ENCODE data around the gene ERF. TPM values are rescaled to one million over a fixed set of nuclear protein-coding genes. Genes with fewer than 3 reads are reported as not detected.

The ERF gene
- total RNA-seq, 1 experiment from 2014 or later = 35.1 TPM

DNA sequence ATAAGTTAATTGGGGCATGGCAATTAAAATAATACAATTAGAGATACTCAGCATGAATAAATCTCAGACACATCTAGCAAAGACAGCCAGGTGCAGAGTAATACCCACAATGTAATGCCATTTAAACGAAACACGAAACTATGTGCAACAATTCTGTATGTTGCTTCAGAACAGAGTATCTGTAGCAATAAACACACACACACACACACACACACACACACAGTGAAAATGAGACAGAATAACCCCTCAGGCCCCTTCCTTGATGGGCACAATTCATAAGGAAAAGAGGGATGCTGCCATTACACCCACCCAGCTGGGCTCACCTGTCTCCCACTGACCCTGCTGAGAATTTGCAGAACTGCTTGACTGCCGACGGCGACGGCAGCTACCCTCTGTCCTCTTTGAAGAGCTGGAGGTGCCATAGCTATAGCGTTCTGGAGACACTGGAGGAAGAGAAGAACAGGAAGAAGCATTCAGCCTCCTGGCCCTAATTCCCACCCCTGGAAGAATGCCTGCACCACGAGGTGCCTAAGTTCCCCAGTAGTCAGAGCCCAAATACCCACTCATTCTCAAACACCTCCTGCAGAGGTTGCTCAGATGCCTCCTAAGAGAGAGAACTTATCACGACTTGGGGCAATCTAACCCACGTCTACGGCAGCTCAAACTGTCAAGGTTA lies 40.0 kb downstream of the ERF start:
- BruUV-seq (replicated peaks) = no TSS peak
- H3K9me3 Mint-ChIP-seq (ENCODE audit: unreplicated experiment) = no peaks in the 10 kb centered on the region
- H3K4me1 Mint-ChIP-seq (ENCODE audit: insufficient read depth, unreplicated experiment) = peaks cover 25% of the 10 kb centered on the region
- no peak for DNase-seq (ENCODE audit: unreplicated experiment)
- CTCF ChIA-PET = interaction anchor here (0.5 to 2.8 kb wide), 8 partner anchors 9 to 851 kb away, joined by 3 to 20 read pairs (median 4); partner anchors contain the start of gene GSK3A
- intact Hi-C loops (cut with micrococcal nuclease) = no loop called here
- POLR2A ChIA-PET = interaction anchor here (0.7 to 4.7 kb wide), 5 partner anchors 8 to 1495 kb away, joined by 3 to 47 read pairs (median 4); partner anchors contain the start of gene GSK3A
- H3K27ac Mint-ChIP-seq (ENCODE audit: low read depth, unreplicated experiment) = no peak overlapping the region
- H3K4me3 Mint-ChIP-seq (ENCODE audit: unreplicated experiment) = no peak overlapping the region
- TF ChIP-seq, protein P1, sequence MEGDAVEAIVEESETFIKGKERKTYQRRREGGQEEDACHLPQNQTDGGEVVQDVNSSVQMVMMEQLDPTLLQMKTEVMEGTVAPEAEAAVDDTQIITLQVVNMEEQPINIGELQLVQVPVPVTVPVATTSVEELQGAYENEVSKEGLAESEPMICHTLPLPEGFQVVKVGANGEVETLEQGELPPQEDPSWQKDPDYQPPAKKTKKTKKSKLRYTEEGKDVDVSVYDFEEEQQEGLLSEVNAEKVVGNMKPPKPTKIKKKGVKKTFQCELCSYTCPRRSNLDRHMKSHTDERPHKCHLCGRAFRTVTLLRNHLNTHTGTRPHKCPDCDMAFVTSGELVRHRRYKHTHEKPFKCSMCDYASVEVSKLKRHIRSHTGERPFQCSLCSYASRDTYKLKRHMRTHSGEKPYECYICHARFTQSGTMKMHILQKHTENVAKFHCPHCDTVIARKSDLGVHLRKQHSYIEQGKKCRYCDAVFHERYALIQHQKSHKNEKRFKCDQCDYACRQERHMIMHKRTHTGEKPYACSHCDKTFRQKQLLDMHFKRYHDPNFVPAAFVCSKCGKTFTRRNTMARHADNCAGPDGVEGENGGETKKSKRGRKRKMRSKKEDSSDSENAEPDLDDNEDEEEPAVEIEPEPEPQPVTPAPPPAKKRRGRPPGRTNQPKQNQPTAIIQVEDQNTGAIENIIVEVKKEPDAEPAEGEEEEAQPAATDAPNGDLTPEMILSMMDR (IDR thresholded peaks at IDR 0.05; ENCODE audit: unreplicated experiment) = no peak
- H3K27me3 Mint-ChIP-seq (ENCODE audit: insufficient read depth, unreplicated experiment) = no peaks in the 10 kb centered on the region
- H3K36me3 Mint-ChIP-seq (ENCODE audit: insufficient read depth, unreplicated experiment) = peaks cover 57% of the 10 kb centered on the region

DNA sequence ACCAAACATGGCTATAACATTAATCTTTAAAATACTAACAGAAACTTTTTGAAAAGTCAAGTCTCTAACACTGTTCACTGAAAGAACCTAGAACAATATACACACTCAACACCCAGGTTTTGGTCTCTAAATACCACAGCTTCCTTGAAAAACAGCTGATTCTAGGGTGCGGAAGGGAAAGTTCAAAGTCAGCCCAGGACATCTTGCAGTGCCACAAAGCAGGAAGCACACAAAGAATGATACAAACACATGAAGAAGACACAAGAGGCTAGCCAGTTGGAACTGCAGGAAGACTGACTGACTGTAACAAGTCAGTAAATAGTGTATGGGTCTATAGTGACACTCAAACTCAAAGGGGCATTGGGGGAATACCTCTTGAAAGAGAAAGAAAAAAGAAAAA lies 42.0 kb downstream of the ERF start:
- H3K9me3 Mint-ChIP-seq (ENCODE audit: unreplicated experiment) = no peaks in the 10 kb centered on the region
- no peak overlapping the region for H3K27ac Mint-ChIP-seq (ENCODE audit: low read depth, unreplicated experiment)
- peaks cover 36% of the 10 kb centered on the region for H3K4me1 Mint-ChIP-seq (ENCODE audit: insufficient read depth, unreplicated experiment)
- H3K36me3 Mint-ChIP-seq (ENCODE audit: insufficient read depth, unreplicated experiment) = peaks cover 71% of the 10 kb centered on the region
- POLR2A ChIA-PET = no interaction called here
- CTCF ChIA-PET = no interaction called here
- DNase-seq (ENCODE audit: unreplicated experiment) = no peak
- intact Hi-C loops (cut with micrococcal nuclease) = no loop called here
- H3K27me3 Mint-ChIP-seq (ENCODE audit: insufficient read depth, unreplicated experiment) = no peaks in the 10 kb centered on the region
- no TSS peak for BruUV-seq (replicated peaks)
- no peak overlapping the region for H3K4me3 Mint-ChIP-seq (ENCODE audit: unreplicated experiment)
- TF ChIP-seq, protein P1 (IDR thresholded peaks at IDR 0.05; ENCODE audit: unreplicated experiment) = no peak

DNA sequence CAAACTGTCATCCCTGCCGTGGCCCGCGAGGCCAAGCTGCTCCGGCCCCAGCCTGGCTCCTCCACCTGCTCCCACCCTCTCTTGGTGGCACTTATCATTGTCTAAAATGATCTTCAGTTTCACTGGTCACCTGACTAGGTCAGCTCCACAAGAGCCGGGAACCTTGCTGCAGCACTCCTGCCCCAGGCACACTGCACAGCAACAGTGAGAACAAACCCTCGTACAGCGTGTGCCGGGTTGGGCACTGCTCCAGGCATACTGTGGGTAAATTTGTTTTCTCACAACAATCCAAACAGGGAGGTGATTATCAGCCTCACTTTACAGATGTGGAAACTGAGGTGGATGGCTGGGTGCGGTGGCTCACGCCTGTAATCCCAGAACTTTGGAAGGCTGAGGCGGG lies 46.3 kb downstream of the ERF start:
- CTCF ChIA-PET = interaction anchor here (0.5 kb wide), 1 partner anchor 225 kb away, joined by 4 read pairs; no protein-coding TSS in a partner anchor
- intact Hi-C loops (cut with micrococcal nuclease) = no loop called here

DNA sequence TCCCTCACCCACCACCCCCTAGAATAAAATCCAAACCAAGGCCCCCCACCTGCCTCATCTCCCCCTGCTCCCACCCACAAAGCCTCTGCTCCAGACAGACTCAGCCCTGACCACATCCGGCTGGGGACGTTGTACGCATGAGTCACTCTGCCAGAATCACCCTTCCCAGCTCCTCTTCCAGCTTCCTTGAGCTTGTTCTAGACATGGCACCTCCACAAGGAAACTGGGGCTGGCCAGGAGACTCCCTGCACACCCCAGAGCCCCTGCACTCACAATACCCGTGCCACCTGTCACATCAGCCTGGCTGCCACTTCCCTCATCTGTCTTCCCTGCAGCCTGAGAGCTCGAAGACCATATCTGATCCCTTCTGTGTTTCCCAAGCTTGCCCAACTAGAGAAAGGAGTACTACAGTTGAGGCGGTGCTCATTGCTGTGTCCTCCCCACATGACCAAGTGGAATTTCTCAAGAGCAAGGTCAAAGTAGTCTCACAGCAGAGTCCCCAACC lies 47.1 kb downstream of the ERF start:
- ChIA-PET CTCF (interaction anchor here (0.5 to 1.7 kb wide), 4 partner anchors 33 to 224 kb away, joined by 3 to 5 read pairs (median 4); no protein-coding TSS in a partner anchor), POLR2A (interaction anchor here (0.7 to 5.2 kb wide), 5 partner anchors 8 to 37 kb away, joined by 3 to 30 read pairs (median 4); partner anchors contain the start of gene GSK3A)
- Mint-ChIP-seq H3K9me3 (ENCODE audit: unreplicated experiment) (no peaks in the 10 kb centered on the region), H3K36me3 (ENCODE audit: insufficient read depth, unreplicated experiment) (peaks cover 79% of the 10 kb centered on the region), H3K27ac (ENCODE audit: low read depth, unreplicated experiment) (peak overlapping the region; percentile 72), H3K27me3 (ENCODE audit: insufficient read depth, unreplicated experiment) (no peaks in the 10 kb centered on the region), H3K4me1 (ENCODE audit: insufficient read depth, unreplicated experiment) (peaks cover 50% of the 10 kb centered on the region), H3K4me3 (ENCODE audit: unreplicated experiment) (peak overlapping the region; percentile 19)
- TF ChIP-seq, protein P1 (IDR thresholded peaks at IDR 0.05; ENCODE audit: unreplicated experiment) = no peak
- intact Hi-C loops (cut with micrococcal nuclease) = no loop called here
- no TSS peak for BruUV-seq (replicated peaks)
- peak; percentile 81 for DNase-seq (ENCODE audit: unreplicated experiment)

More for the DNA sequence above, 46.3 kb downstream of the ERF start:
- Mint-ChIP-seq H3K4me3 (ENCODE audit: unreplicated experiment) (peak overlapping the region; percentile 19), H3K36me3 (ENCODE audit: insufficient read depth, unreplicated experiment) (peaks cover 79% of the 10 kb centered on the region), H3K9me3 (ENCODE audit: unreplicated experiment) (no peaks in the 10 kb centered on the region), H3K27ac (ENCODE audit: low read depth, unreplicated experiment) (peak overlapping the region; percentile 72), H3K4me1 (ENCODE audit: insufficient read depth, unreplicated experiment) (peaks cover 47% of the 10 kb centered on the region), H3K27me3 (ENCODE audit: insufficient read depth, unreplicated experiment) (no peaks in the 10 kb centered on the region)
- TF ChIP-seq, protein P1 (IDR thresholded peaks at IDR 0.05; ENCODE audit: unreplicated experiment) = no peak
- POLR2A ChIA-PET = interaction anchor here (5.2 kb wide), 1 partner anchor 7 kb away, joined by 30 read pairs; no protein-coding TSS in a partner anchor
- BruUV-seq (replicated peaks) = no TSS peak
- DNase-seq (ENCODE audit: unreplicated experiment) = peak; percentile 39
